Vagina (tissue), 2 donors: ENCODE results near the gene TAMALIN. TPM values are rescaled to one million over a fixed set of nuclear protein-coding genes. Genes with fewer than 3 reads are reported as not detected.

Source experiments
- DNase-seq, 2 donors: peaks; one replicate each; pipeline ENCODE4 v3.0.0-alpha.2; 2017; ENCODE audit errors: extremely low spot score in 2 of 2
- H3K27ac ChIP-seq: fragments of 200-600 bp; sonication (generic); one replicate; pipeline ENCODE4 v1.5.1; 2019
- H3K27me3 ChIP-seq: fragments of 200-600 bp; sonication (generic); one replicate; pipeline ENCODE4 v1.5.1; 2019
- H3K36me3 ChIP-seq, 2 donors: fragments of 200-600 bp; sonication (generic); one replicate each; pipeline ENCODE4 v1.5.1; 2017 to 2019
- H3K4me1 ChIP-seq: fragments of 200-600 bp; sonication (generic); one replicate; pipeline ENCODE4 v1.5.1; 2019
- H3K4me3 ChIP-seq, 2 donors: fragments of 200-600 bp; sonication (generic); 1 replicate in 1 of 2; 2 replicates in 1 of 2; pipeline ENCODE4 v1.5.1; 2016 to 2019
- H3K9me3 ChIP-seq: fragments of 200-600 bp; sonication (generic); one replicate; pipeline ENCODE4 v1.5.1; 2019
- CTCF ChIP-seq, 3 experiments: fragments of 450-650 bp in 2 of 3; fragments of 200-600 bp in 1 of 3; sonication (generic) in 1 of 3; IDR thresholded peaks; one replicate each; pipeline ENCODE4 v1.5.1; 2017 to 2019; ENCODE audit warnings: antibody characterized with exemption in 3 of 3, mild to moderate bottlenecking in 2 of 3, moderate library complexity in 2 of 3
- POLR2A ChIP-seq, 2 donors: fragments of 450-650 bp; IDR thresholded peaks; one replicate each; pipeline ENCODE4 v1.6.1; 2017; ENCODE audit warnings: antibody characterized with exemption in 2 of 2, mild to moderate bottlenecking in 2 of 2, moderate library complexity in 2 of 2
- POLR2AphosphoS5 ChIP-seq, 2 donors: sonication (generic); formaldehyde crosslinking; IDR thresholded peaks; one replicate each; pipeline ENCODE4 v1.9.0; 2017; ENCODE audit warnings: antibody characterized with exemption in 2 of 2, mild to moderate bottlenecking in 2 of 2, low read depth in 1 of 2; ENCODE audit not compliant: insufficient read depth in 1 of 2
- intact Hi-C: fragments of 100-400 bp; cut with DNase I; formaldehyde crosslinking; loops from one replicate; pipeline ENCODE4 v1.15.1; 2023
- total RNA-seq: library from RNA; depleted of rRNA; stranded (reverse); fragments of >200 nt; gene quantifications from one replicate; pipeline ENCODE4 v1.2.3, GENCODE V29; 2016

Gene TAMALIN
- total RNA-seq, 1 donor from 2014 or later, result 47.1 TPM

- DNase-seq, result no peak
- Histone ChIP-seq H3K36me3 (no peaks in the 10 kb centered on the region), H3K4me3 (no peak overlapping the region), H3K4me1 (peaks cover 71% of the 10 kb centered on the region), H3K9me3 (no peaks in the 10 kb centered on the region), H3K27ac (peak overlapping the region; percentile 96), H3K27me3 (no peaks in the 10 kb centered on the region)
- TF ChIP-seq CTCF (IDR thresholded peaks at IDR 0.05) (no peak), POLR2A (IDR thresholded peaks at IDR 0.05) (no peak), POLR2AphosphoS5 (IDR thresholded peaks at IDR 0.05; ENCODE audit: insufficient read depth in 1 of 2, low read depth in 1 of 2) (no peak)
- intact Hi-C loops, result no loop called here
Observed at GRCh38 chr12:52041695-52042123, 35.0 kb downstream of the TAMALIN start.

GRCh38 chr12:52042706-52043385 lies 36.1 kb downstream of the TAMALIN start:
- Histone ChIP-seq H3K27ac (peak overlapping the region; percentile 96), H3K36me3 (no peaks in the 10 kb centered on the region), H3K9me3 (no peaks in the 10 kb centered on the region), H3K4me3 (no peak overlapping the region), H3K27me3 (no peaks in the 10 kb centered on the region), H3K4me1 (peaks cover 64% of the 10 kb centered on the region)
- intact Hi-C loops, result no loop called here
- TF ChIP-seq POLR2A (IDR thresholded peaks at IDR 0.05) (no peak), CTCF (IDR thresholded peaks at IDR 0.05) (no peak)
- DNase-seq, result no peak

GRCh38 chr12:52043386-52044212 lies 36.9 kb downstream of the TAMALIN start:
- TF ChIP-seq CTCF (IDR thresholded peaks at IDR 0.05) (no peak), POLR2AphosphoS5 (IDR thresholded peaks at IDR 0.05; ENCODE audit: insufficient read depth in 1 of 2, low read depth in 1 of 2) (no peak), POLR2A (IDR thresholded peaks at IDR 0.05) (no peak)
- H3K27me3 ChIP-seq, result no peaks in the 10 kb centered on the region

GRCh38 chr12:52044292-52044983 lies 37.7 kb downstream of the TAMALIN start:
- Histone ChIP-seq H3K27me3 (no peaks in the 10 kb centered on the region), H3K9me3 (no peaks in the 10 kb centered on the region), H3K4me3 (peak overlapping the region; percentile 8 to 19), H3K4me1 (peaks cover 52% of the 10 kb centered on the region), H3K36me3 (no peaks in the 10 kb centered on the region), H3K27ac (peak overlapping the region; percentile 96)
- TF ChIP-seq CTCF (IDR thresholded peaks at IDR 0.05) (no peak), POLR2AphosphoS5 (IDR thresholded peaks at IDR 0.05; ENCODE audit: insufficient read depth in 1 of 2, low read depth in 1 of 2) (peak; percentile 85 to 95)
- DNase-seq, result peak in 1 of 2 donors; percentile 97
- intact Hi-C loops, result no loop called here

More at GRCh38 chr12:52043386-52044212, 36.9 kb downstream of the TAMALIN start:
- peak overlapping the region in 1 of 2 donors; percentile 19 for H3K4me3 ChIP-seq
- H3K27ac ChIP-seq, result peak overlapping the region; percentile 96
- peaks cover 56% of the 10 kb centered on the region for H3K4me1 ChIP-seq
- DNase-seq, result no peak
- intact Hi-C loops, result no loop called here
- H3K36me3 ChIP-seq, result no peaks in the 10 kb centered on the region
- no peaks in the 10 kb centered on the region for H3K9me3 ChIP-seq
